ENCODE results near the gene RAPGEF1.
"Not testable (repeated sequence)": the region's sequence is repeated elsewhere in the genome, so short reads cannot be mapped to it uniquely, and the experiment has no call there.

RAPGEF1 gene

GRCh38 chr9:131685753-131686706, 53.8 kb downstream of the RAPGEF1 start:
- DNase-seq, result no peak

- not testable (repeated sequence) for DNase-seq
Measured at GRCh38 chr9:131683094-131683493, 56.8 kb downstream of the RAPGEF1 start.

- DNase-seq, result no peak
Measured at GRCh38 chr9:131682261-131682660, 57.6 kb downstream of the RAPGEF1 start.

- not testable (repeated sequence) for DNase-seq
Measured at GRCh38 chr9:131681826-131682225, 58.0 kb downstream of the RAPGEF1 start.

GRCh38 chr9:131681108-131681507, 58.8 kb downstream of the RAPGEF1 start:
- not testable (repeated sequence) for DNase-seq

GRCh38 chr9:131679261-131680020, 60.4 kb downstream of the RAPGEF1 start:
- no peak for DNase-seq

- DNase-seq, result no peak
Measured at GRCh38 chr9:131678499-131679111, 61.3 kb downstream of the RAPGEF1 start.

- no peak for DNase-seq
Measured at GRCh38 chr9:131677444-131678180, 62.3 kb downstream of the RAPGEF1 start.

GRCh38 chr9:131677049-131677443, 62.8 kb downstream of the RAPGEF1 start:
- no peak for DNase-seq

GRCh38 chr9:131676431-131676972, 63.4 kb downstream of the RAPGEF1 start:
- DNase-seq, result no peak

GRCh38 chr9:131675437-131676022, 64.3 kb downstream of the RAPGEF1 start:
- DNase-seq, result no peak

- DNase-seq, result no peak
Measured at GRCh38 chr9:131674425-131675421, 65.2 kb downstream of the RAPGEF1 start.

GRCh38 chr9:131673531-131673930, 66.3 kb downstream of the RAPGEF1 start:
- DNase-seq, result no peak

- DNase-seq, result no peak
Measured at GRCh38 chr9:131673068-131673467, 66.8 kb downstream of the RAPGEF1 start.

GRCh38 chr9:131672451-131672850, 67.4 kb downstream of the RAPGEF1 start:
- DNase-seq, result no peak

- DNase-seq, result no peak
Measured at GRCh38 chr9:131671133-131671520, 68.7 kb downstream of the RAPGEF1 start.

GRCh38 chr9:131670247-131671132, 69.4 kb downstream of the RAPGEF1 start:
- no peak for DNase-seq

GRCh38 chr9:131669269-131670157, 70.4 kb downstream of the RAPGEF1 start:
- DNase-seq, result no peak

Measured in NCI-H187 (cell line).